ENCODE measurements around the gene ALOX5AP. TPM values are rescaled to one million over a fixed set of nuclear protein-coding genes. Genes with fewer than 3 reads are reported as not detected.

The ALOX5AP gene
- total RNA-seq, 3 donors from 2014 or later (not counting 1 experiment from before 2014, with no cell fraction given): 83.9 to 150 (median 114) TPM

DNA sequence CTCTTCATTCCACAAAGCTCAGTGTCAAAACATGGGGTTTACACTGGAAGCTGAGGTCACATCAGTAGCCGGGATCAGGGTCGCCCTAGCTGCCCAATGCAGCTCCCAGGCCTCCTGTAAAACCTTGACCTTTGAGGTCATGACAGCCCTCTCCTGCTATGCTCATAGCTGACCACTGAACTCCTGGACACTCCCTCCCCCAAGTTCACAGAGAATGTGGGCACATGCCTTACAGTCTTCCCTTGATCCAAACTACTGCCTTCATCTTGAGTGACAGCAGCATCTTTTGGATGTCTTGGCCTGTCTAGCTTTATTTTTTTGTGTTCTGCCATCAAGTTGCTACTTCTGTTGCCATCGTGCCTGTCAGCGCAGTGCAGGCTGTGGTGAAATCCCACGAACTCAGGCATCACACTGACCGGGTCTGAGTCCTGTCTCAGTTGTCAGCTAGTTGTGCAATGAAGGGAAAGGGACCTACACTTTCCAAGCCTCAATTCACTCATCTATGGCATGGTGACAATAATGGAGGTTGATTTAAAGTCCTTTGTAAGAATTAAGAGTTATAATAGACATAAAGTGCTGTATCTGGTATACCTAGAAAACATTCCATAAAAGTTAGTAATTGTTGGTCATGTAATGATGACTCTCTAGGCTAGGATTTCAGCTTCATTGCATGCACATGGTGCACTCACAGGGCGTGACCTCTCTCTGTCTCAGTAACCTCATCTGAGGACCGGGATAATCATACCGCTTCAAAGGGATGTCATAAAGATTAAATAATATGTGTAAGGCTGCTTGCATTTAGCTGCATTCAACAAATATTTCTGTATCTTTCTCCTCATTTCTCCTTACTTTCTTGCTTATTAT lies 16.4 kb upstream of the ALOX5AP start:
- ATAC-seq: no peak
- H3K9me3 ChIP-seq (ENCODE audit: control insufficient read depth, insufficient read depth, low read length): no peaks in the 10 kb centered on the region
- H3K4me1 Mint-ChIP-seq: peaks cover 26 to 40% of the 10 kb centered on the region in 2 donors
- DNase-seq: no peak
- intact Hi-C loops (cut with micrococcal nuclease): loop anchor here (5.0 kb wide), 1 partner anchor 37 kb away; no protein-coding TSS in a partner anchor
- H3K36me3 Mint-ChIP-seq: no peaks in the 10 kb centered on the region
- H3K27ac ChIP-seq (ENCODE audit: low read length): no peak overlapping the region
- H3K36me3 ChIP-seq (ENCODE audit: control insufficient read depth, insufficient read depth, low read length): no peaks in the 10 kb centered on the region
- peaks cover 18% of the 10 kb centered on the region for H3K4me1 ChIP-seq (ENCODE audit: control insufficient read depth, insufficient read depth, low read length)
- H3K4me3 Mint-ChIP-seq: no peak overlapping the region
- H3K9me3 Mint-ChIP-seq: no peaks in the 10 kb centered on the region
- 67% methylated on average over 9 of the region's 9 CpGs for WGBS (ENCODE audit: insufficient coverage)
- H3K4me3 ChIP-seq (ENCODE audit: low read length): no peak overlapping the region
- no peak for TF ChIP-seq CTCF (IDR thresholded peaks at IDR 0.05)
- no peak overlapping the region for H3K27ac Mint-ChIP-seq
- no peaks in the 10 kb centered on the region for H3K27me3 ChIP-seq (ENCODE audit: control insufficient read depth, insufficient read depth, low read length)
- H3K27me3 Mint-ChIP-seq (ENCODE audit: low read depth in 2 of 2): no peaks in the 10 kb centered on the region

GRCh38 chr13:30719525-30719914 lies 15.8 kb upstream of the ALOX5AP start:
- H3K36me3 Mint-ChIP-seq: no peaks in the 10 kb centered on the region

GRCh38 chr13:30720172-30720869 lies 15.0 kb upstream of the ALOX5AP start:
- H3K27ac ChIP-seq (ENCODE audit: low read length): no peak overlapping the region
- peak; percentile 46 to 63 (median 55) for ATAC-seq
- 92% methylated on average over 2 of the region's 3 CpGs for WGBS (ENCODE audit: insufficient coverage)
- Mint-ChIP-seq H3K4me3 (peak overlapping the region; percentile 56), H3K27ac (peak overlapping the region in 1 of 2 donors; percentile 4), H3K4me1 (peaks cover 26 to 40% of the 10 kb centered on the region in 2 donors), H3K9me3 (no peaks in the 10 kb centered on the region), H3K27me3 (ENCODE audit: low read depth in 2 of 2) (no peaks in the 10 kb centered on the region), H3K36me3 (no peaks in the 10 kb centered on the region)
- peaks cover 11% of the 10 kb centered on the region for H3K4me1 ChIP-seq (ENCODE audit: control insufficient read depth, insufficient read depth, low read length)
- H3K36me3 ChIP-seq (ENCODE audit: control insufficient read depth, insufficient read depth, low read length): no peaks in the 10 kb centered on the region
- DNase-seq: no peak
- no peak overlapping the region for H3K4me3 ChIP-seq (ENCODE audit: low read length)
- no peaks in the 10 kb centered on the region for H3K27me3 ChIP-seq (ENCODE audit: control insufficient read depth, insufficient read depth, low read length)
- no peaks in the 10 kb centered on the region for H3K9me3 ChIP-seq (ENCODE audit: control insufficient read depth, insufficient read depth, low read length)
- intact Hi-C loops (cut with micrococcal nuclease): no loop called here
- no peak for TF ChIP-seq CTCF (IDR thresholded peaks at IDR 0.05)

More at GRCh38 chr13:30719525-30719914, 15.8 kb upstream of the ALOX5AP start:
- no peaks in the 10 kb centered on the region for H3K27me3 Mint-ChIP-seq (ENCODE audit: low read depth in 2 of 2)
- no peaks in the 10 kb centered on the region for H3K27me3 ChIP-seq (ENCODE audit: control insufficient read depth, insufficient read depth, low read length)
- no peak overlapping the region for H3K27ac Mint-ChIP-seq
- no peak overlapping the region for H3K4me3 Mint-ChIP-seq
- no peak for TF ChIP-seq CTCF (IDR thresholded peaks at IDR 0.05)
- no peak overlapping the region for H3K27ac ChIP-seq (ENCODE audit: low read length)
- H3K36me3 ChIP-seq (ENCODE audit: control insufficient read depth, insufficient read depth, low read length): no peaks in the 10 kb centered on the region
- WGBS (ENCODE audit: insufficient coverage): 86% methylated on average over 4 of the region's 4 CpGs
- H3K9me3 Mint-ChIP-seq: no peaks in the 10 kb centered on the region
- intact Hi-C loops (cut with micrococcal nuclease): loop anchor here (5.0 kb wide), 1 partner anchor 37 kb away; no protein-coding TSS in a partner anchor
- ATAC-seq (no peak), DNase-seq (no peak)
- no peaks in the 10 kb centered on the region for H3K9me3 ChIP-seq (ENCODE audit: control insufficient read depth, insufficient read depth, low read length)
- H3K4me3 ChIP-seq (ENCODE audit: low read length): no peak overlapping the region
- H3K4me1 Mint-ChIP-seq: peaks cover 26 to 40% of the 10 kb centered on the region in 2 donors
- peaks cover 18% of the 10 kb centered on the region for H3K4me1 ChIP-seq (ENCODE audit: control insufficient read depth, insufficient read depth, low read length)

Data from natural killer cell (primary cell).